Fibroblast of lung (primary cell): ENCODE data around the gene SEC16A.

Source experiments
- EZH2 ChIP-seq: IDR thresholded peaks from 2 replicates; pipeline ENCODE4 v1.5.1; 2012; ENCODE audit warnings: low read length, control low read depth, mild to moderate bottlenecking; ENCODE audit errors: missing control alignments
- TF ChIP-seq, protein P1 (sequence below), 2 donors: IDR thresholded peaks in 1 of 2; conservative IDR thresholded peaks in 1 of 2; 1 replicate in 1 of 2; 2 replicates in 1 of 2; pipeline ENCODE4 v1.5.1; 2011 to 2012; ENCODE audit warnings: low read length in 2 of 2, control low read depth in 1 of 2, inconsistent platforms in 1 of 2, low read depth in 1 of 2, mild to moderate bottlenecking in 1 of 2

DNA sequence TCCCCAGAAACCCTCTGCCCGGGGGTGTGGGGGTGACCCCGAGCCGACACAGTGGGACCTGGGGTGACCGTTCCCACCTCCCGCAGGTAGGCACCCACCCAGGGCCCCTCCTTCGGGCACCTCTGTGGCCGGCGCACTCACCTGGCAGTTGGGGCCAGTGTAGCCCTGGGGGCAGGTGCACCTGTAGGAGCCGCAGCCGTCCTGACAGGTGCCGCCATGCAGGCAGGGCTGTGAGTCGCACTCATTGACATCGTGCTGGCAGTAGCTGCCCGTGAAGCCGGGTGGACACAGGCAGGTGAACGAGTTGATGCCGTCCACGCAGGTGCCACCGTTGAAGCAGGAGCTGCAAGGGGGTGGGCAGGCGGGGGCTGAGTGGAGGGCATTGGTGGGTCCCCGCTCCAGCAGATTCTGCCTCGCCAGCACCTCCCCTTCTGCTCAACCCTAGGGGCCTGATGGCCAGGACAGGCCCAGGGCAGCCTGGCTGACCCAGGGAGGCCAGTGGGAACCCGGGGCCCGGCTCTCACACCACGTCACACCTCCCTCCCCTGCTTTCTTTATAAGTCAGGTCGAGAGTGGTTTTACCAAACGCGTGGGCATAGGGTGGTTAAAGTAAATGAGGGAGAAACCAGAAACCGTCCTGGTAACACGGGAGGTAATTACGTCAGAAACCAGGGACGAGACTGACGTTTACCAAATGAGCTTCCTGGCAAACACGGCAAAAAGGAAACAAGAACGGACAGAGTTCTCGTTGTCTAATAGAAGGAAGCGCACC is 26.1 kb upstream of the SEC16A start:
- TF ChIP-seq, protein P1, sequence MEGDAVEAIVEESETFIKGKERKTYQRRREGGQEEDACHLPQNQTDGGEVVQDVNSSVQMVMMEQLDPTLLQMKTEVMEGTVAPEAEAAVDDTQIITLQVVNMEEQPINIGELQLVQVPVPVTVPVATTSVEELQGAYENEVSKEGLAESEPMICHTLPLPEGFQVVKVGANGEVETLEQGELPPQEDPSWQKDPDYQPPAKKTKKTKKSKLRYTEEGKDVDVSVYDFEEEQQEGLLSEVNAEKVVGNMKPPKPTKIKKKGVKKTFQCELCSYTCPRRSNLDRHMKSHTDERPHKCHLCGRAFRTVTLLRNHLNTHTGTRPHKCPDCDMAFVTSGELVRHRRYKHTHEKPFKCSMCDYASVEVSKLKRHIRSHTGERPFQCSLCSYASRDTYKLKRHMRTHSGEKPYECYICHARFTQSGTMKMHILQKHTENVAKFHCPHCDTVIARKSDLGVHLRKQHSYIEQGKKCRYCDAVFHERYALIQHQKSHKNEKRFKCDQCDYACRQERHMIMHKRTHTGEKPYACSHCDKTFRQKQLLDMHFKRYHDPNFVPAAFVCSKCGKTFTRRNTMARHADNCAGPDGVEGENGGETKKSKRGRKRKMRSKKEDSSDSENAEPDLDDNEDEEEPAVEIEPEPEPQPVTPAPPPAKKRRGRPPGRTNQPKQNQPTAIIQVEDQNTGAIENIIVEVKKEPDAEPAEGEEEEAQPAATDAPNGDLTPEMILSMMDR (conservative IDR thresholded peaks at IDR 0.05 in 1 of 2, IDR thresholded peaks at IDR 0.05 in 1 of 2; ENCODE audit: low read depth in 1 of 2, low read length in 2 of 2) = no peak
- TF ChIP-seq EZH2 = no peak
